GM12874 (cell line): Measurements from ENCODE around the gene KIF17.

Experiments used
- CTCF ChIP-seq: IDR thresholded peaks from 2 replicates; pipeline ENCODE4 v1.5.1; 2011; ENCODE audit warnings: low read depth, mild to moderate bottlenecking, control low read depth, low read length, moderate library complexity; ENCODE audit not compliant: insufficient read depth

Gene KIF17

GRCh38 chr1:20689645-20690056, 28.2 kb downstream of the KIF17 start:
- TF ChIP-seq CTCF, result no peak

DNA sequence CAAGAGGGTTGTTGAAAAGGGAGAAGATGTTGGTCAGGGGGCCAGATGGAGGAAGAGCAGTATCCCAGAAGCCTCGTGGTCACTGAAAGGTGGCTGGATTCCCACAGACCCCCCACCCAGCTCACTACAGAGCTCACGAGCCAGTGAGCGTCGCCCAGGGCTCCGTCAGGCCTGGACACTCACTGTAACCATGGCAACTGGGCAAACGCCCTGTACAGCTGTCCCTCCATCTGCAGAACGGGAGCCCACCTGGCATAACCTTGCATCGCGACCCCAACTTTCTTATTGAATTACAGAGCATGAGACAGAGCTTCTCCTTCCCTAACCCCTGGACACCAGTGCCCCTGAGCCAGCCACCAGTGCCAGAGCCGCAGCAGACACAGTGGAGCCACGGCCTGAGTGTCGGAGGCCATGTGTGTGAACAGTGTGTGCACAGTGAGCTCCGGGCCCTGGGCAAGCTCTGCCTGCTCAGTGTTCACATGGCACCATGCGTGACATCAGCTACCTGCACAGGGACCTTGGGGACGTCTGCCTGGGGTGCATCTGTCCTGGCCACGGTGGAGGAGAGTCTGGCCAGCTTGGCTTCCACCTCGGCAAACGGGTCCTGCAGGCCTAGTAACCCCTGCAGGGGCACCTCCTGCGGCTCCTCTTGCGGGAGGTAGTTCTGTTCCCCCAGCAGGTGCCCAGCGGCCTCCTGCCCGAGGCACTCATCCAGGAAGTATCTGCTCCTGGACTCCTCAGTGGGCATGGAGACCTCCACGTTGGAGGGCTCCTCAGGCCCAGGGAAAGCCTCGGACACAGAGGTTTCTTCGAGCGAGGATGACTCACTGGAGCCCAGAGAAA, 30.7 kb downstream of the KIF17 start:
- TF ChIP-seq CTCF, result no peak

DNA sequence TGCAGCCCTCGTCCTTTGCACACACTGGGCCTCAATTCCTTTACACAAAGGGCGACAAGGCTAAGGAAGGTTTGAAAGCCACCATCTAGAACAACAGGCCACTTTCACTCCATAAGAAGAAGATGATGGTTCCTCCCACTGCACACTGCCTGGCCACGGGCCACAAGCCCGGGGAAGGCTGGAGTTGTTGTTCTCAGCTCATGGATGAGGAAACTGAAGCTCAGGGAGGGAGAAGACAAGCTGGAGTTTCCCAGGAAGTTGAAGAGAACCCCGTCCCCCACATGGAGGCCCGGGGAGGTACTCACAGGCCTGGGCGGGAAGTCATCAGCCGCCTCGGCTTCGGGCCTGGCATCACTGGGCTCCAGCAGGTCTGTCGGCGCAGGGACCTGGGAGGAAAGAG, 32.1 kb downstream of the KIF17 start:
- no peak for TF ChIP-seq CTCF

DNA sequence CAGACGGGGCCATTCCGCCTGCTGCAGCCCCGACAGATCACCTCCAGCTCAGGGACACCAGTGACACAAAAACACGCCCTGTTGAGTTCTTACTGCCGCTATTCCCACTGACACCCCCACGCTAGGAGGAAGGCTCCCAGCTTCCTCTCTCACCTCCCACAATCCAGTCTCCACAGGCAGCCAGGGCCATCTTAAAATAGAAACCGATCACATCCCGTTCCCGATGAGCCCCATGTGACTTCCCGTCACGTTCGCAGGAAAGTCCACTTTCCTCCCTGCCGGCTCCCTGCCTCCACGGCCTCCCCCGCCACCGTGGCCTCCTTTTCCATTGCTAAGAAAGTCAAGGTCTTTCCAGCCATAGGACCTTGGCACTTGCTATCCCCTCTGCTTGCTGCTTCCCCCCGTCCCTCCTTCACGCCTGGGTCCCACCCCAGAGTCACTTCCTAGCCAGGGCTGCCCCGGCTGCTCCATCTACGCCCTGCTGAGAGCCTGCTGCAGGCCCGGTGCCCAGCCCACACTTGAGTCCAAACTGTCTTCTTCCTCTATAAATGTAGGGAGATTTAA, 32.6 kb downstream of the KIF17 start:
- TF ChIP-seq CTCF, result no peak

DNA sequence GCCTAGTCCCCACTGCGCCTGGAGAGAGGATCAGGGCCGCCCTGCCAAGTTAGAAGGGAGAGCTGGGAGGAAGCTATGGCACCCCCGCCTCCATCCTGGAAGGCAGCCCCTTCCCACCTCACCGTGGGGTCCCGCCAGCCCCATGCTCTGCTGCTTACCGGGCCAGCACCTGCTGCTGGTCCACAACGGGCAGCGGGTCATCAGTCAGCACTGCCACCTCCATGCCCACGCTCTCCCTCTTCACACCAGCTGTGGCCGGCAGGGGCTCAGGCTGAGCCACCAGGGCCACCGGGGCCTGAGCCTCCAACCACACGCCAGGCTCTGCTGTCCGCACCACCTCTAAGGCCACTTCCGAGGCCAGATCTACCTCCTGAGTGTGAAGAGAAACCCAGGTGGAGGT, 33.2 kb downstream of the KIF17 start:
- TF ChIP-seq CTCF, result no peak

DNA sequence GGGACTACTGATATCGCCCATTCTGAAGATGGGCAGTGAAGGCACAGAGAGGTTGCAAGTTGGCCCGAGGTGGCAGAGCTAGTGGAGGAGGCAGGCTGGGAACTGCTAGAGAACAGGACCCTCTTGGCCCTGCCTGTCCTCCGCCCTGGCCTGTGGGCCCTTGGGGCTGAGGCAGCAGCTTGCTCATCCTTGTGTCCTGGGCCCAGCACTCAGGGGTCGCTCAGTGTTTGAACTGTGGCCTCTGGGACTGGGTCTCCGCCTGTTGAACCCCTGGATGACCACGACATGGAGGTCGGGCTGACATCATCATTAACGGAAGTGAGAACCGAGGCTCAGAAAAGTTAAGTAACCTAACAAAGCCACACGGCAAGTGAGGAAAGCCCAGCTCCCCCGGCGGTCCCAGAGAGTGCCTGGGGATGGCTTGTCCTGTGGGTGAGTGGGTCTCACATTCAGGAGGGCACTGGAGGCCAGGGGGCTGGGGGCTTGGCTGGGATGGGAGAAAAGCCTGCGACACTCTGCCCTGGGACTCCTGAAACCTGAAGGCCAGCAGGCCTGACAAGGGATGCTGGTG, 33.7 kb downstream of the KIF17 start:
- TF ChIP-seq CTCF, result no peak

DNA sequence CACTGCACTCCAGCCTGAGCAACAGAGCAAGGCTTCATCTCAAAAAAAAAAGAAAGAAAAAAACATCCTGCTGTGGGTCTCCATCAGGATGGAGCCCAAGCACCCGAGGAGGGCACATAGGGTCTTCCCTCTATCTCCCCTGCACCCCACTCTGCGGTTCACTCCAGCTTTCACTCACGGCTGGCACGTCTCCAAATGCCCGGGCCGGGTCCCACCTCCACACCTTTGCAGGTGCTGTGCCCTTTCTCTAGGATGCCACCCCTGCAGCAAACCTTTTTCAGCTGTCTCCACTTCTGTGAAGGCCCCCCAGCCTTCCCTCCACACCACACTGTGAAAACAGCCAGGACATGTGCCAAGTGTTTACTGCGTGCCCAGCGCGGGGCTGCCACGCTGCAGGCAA, 34.2 kb downstream of the KIF17 start:
- no peak for TF ChIP-seq CTCF
